NCI-H146 treated with DMSO at 0.1 percent for 48 hours (cell line): ENCODE data around the gene TEDC1.

Experiments used
- DNase-seq: peaks from one replicate; lab custom pipeline; 2025; ENCODE audit not compliant: unreplicated experiment; lab: John Stamatoyannopoulos, UW

Gene TEDC1

DNA sequence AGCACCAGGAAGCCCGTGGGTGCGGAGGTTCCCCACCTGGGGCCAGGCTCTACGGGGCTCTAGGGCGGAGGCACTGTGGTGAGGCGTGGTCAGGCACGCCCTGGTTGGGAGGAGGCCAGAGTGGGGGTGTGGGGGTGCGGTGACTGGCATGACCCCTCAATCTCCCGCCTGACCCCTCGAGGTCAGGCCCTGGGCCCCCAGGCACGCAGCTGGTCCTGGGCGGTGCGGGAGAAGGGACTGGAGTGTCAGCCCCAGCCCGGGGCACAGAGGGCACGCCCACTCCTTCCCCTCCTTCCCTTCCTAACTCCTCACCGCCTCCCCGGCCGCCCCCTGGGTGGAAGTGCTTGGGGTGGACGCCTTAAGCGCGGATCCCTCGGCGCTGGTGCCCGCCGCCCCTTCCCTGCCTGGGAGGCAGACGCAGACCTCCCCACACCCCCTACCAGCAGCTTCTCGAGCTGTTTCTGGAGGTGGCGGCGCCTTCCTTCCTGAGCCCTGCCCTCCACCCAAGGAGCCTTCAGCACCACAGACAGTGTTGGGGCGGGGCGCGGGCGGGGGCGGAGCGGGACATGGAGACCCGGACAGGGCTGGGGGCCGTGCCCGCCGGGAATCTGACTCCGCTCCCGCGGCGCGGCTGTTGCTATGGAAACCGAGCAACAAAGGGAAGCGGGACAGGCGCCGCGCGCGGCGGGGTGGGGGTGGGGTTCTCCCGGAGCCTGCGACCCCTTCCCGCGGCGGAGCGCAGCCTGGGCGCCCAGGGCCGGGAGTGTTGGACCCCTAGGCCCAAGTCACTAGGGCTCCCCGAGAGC lies 17.2 kb upstream of the TEDC1 start:
- DNase-seq = peak; percentile 82

DNA sequence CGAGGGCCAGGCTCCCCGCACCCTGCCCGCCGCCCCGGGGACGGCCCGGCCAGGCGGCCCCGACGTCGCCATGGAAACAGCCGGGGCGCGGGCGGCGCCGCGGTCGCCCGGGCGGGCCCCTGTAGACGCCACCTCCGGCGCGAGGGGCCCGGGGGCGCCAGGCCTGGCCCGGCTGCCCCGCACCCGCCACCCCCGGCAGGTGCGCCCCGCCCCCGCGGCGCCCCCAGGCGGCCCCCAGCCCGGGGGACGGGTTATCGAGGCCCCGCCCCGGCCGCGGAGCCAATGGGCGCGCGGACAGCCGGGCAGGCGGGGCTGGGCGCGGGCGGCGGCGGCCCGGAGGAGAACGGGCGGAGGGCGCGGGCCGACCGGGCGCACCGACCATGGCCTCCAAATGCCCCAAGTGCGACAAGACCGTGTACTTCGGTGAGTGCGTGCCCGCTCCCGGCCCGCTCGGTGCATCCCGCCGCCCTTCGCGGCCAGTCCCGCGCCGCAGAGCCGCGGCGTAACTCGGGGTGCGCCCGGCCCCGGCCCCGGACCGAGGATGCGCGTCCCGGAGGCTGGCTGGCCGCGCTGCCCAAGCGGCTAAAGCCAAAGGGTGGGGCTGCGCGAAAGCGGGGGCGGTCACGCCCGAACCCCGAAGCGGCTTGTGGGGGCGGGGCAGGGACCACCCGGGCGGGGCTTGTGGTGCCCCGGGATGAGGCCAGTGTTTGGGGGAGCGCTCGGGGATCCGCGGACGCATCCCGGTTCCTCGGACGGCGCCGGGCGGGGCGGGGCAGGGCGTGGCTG lies 16.4 kb upstream of the TEDC1 start, which contains the start of gene CRIP2:
Gene CRIP2 (plus strand): TSS at position 339 of the 786 bp plus-strand sequence. CDS start 42 bp downstream, at position 381.
- DNase-seq = peak; percentile 46

- no peak for DNase-seq
Measured at GRCh38 chr14:105475269-105476096, 15.6 kb upstream of the TEDC1 start.

DNA sequence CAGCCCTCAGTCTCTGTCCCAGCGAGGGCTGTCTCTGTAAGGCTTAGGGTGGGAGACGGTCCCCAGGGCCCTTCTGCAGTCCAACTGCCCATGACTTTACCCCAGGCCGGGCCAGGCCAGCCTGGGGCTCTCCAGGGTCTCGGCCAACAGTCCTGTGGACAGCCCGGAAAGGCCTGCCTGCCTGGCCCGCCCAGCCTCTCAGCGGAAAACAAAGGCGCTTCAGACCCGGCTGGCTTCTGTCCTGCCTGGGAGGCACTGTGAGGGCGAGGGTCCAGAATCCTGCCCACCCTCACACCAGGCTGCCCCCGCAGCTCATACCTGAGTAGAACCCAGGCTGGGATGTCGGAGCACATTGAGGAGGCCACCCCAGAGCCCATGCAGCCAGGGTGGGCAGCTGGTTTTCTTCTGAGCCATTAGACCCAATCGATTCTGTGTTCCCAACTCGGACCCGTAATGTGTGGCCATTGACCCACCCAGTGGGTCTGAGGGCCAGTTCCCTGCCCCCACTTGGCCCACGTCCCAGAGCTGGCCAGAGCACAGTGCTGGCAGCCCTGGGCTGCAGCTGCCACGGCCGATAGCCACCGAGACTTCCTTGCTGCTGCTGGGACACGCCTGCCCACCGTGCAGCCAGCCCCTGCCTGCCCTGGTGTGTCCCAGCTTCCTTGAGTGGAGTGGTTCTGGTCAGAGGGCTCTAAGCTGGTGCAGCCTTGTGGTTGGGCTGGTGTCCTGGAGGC lies 14.8 kb upstream of the TEDC1 start:
- DNase-seq = no peak

DNA sequence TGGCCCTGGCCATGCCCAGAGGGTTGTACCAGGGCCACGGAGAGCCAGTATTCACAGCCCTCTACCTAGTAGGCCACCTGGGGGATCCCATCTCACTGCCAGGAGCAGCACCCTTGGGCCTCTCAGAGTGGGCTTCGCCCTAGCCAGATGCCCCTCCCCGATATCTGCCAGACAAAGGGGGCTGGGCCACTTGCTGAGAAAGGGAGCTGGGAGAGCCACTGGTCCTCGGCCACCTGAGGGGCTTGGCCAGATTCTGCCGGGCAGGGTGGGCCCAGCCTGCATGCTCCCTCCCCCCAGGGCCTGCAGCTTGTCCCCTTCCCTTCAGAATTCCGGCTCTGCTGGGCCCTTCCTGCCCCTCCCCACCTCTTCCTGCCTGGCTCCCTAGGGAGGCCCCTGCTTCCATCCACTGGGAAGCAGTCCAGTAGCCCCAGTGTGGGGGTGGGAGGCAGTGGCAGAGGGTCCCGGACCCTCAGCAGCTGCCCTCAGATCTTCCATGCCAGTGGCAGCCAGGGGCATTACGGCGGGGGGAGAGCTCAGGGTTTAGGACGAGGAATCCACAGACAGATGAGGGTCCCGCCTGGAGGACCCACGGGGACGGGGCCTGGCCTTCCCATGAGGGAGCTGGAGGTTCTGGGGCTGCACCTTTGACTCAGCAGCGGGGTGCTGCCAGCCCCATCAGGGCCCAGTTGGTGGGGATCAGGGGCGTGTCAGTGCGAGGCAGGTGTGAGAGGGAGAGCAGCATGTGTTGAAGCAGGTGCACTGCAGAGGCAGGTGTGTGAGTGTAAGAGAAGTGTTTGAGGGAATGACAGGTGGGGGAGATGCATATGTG lies 14.0 kb upstream of the TEDC1 start:
- DNase-seq = no peak

DNA sequence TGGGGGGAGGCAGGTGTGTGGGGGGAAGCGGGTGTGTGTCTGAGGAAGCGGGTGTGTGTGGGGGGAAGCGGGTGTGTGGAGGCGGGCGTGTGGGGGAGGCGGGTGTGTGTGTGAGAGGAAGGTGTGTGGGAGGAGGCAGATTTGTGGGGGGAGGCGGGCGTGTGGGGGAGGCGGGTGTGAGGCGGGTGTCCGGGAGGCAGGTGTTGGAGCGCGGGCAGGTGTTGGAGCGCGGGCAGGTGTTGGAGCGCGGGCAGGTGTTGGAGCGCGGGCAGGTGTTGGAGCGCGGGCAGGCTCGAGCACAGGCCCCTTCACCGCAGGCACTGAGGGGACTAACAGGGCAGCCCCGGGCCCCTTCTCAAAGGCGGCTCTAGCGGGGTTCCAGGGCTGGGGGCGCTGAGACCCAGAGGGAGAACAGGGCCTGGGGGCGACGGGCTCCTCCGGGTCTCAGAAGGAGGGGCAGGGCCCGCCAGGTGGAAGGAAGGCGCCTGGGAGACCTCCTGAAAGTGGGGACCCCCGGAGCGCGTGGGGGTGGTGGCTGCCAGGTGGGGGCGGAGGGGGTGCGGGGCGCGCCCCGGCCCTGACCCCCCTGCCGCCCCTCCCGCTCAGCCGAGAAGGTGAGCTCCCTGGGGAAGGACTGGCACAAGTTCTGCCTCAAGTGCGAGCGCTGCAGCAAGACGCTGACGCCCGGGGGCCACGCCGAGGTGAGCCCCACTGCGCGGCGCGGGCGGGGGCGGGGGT lies 13.2 kb upstream of the TEDC1 start:
- DNase-seq = no peak

GRCh38 chr14:105478398-105479251 lies 12.4 kb upstream of the TEDC1 start:
- no peak for DNase-seq

GRCh38 chr14:105479431-105480158 lies 11.5 kb upstream of the TEDC1 start:
- no peak for DNase-seq

DNA sequence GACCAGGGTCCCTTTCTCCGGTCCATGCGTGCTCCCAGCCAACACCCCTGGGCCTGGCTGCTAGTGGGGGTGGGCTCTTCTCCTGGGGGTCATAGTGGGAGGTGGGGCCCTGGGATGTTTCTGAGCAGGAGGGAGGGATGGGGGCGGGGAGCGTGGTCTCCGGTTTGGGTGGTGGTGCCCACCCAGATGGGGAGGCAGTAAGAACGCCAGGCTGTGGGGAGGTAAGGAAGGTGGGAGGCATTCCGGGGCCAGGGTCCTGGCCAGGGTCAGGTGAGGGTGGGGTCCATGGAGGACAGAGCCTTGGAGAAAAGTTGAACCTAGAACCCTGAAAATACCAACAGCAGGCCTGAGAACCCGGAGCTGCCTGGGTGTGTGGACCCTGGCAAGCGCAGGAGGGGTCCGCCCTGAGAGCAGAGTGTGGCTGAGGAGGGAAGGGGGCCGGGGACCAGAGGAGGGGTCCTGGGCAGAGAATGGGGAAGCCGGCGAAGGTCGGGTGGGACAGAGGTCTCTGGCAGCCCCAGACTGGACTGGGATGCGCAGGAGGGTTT lies 10.8 kb upstream of the TEDC1 start:
- DNase-seq = no peak

- peak; percentile 84 for DNase-seq
Measured at GRCh38 chr14:105480807-105481801, 9.9 kb upstream of the TEDC1 start.

- DNase-seq = peak; percentile 91
Measured at GRCh38 chr14:105481886-105482457, 9.1 kb upstream of the TEDC1 start.

- DNase-seq = no peak
Measured at GRCh38 chr14:105482486-105483110, 8.4 kb upstream of the TEDC1 start.

GRCh38 chr14:105483300-105484068 lies 7.6 kb upstream of the TEDC1 start:
- DNase-seq = no peak
